HL-60/S4 treated with retinoic acid at 250 ng/mL for 4 days and 3 days (cell line): ENCODE results near the gene CFDP1.
"Not testable (repeated sequence)": the region's sequence is repeated elsewhere in the genome, so short reads cannot be mapped to it uniquely, and the experiment has no call there.

Experiments
- in situ Hi-C: fragments of 300-500 bp; cut with MboI; formaldehyde crosslinking; loops from 2 replicates; pipeline ENCODE4 v1.7.0; 2022; ENCODE audit warnings: low sequenced_read_pairs

CFDP1 gene

GRCh38 chr16:75432828-75433731, at the start of gene CFDP1:
Gene CFDP1 (minus strand): TSS chr16:75433503. CDS start chr16:75433352, 151 bp downstream.
- in situ Hi-C loops, result no loop called here

- in situ Hi-C loops, result no loop called here
Observed at GRCh38 chr16:75482434-75483205, 49.3 kb upstream of the CFDP1 start.

DNA sequence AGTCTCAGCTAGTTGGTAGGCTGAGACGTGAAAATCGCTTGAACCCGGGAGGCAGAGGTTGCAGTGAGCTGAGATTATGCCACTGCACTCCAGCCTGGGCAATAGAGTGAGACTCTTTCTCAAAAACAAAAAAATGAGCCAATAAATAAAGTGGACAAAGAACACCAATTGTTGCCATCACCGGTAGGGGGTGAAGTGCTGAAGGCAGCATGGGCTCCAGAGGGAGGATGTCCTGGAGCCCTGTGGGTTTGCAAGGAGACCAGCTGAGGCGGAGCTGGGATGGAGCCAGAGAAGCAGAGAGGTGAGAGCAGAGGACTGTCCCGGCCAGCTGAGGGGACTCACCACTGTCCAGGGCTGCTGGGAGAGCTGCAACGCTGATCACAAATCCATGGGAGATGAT, 48.2 kb upstream of the CFDP1 start:
- in situ Hi-C loops, result no loop called here

DNA sequence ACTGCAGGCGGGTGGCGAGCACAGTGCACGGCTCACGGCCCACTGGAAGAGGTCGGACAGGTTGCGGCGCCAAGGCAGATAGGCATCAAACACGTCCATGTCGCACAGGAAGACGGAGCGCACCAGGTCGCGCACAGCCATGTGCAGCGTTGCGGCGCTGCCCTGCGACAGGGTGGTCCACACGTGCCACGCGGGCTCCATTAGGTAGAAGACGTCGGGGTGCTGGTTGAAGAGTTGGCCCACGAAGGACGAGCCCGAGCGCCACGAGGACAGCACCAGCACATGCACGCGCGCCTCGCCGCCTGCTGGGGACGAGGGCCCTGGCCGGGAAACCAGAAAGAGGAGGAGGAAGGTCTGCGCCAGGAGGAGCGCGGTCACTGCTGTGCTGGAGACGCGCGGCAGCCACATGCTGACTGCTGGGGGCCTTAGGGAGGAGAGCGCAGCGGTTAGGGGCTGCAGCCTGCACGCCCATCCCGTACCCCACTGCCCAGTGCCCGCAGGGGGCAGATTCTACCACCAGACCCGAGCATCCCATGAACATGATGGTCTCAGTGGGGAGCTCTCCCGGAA, 46.2 kb upstream of the CFDP1 start:
- in situ Hi-C loops, result no loop called here

- in situ Hi-C loops, result no loop called here
Observed at GRCh38 chr16:75478480-75479345, 45.4 kb upstream of the CFDP1 start.

DNA sequence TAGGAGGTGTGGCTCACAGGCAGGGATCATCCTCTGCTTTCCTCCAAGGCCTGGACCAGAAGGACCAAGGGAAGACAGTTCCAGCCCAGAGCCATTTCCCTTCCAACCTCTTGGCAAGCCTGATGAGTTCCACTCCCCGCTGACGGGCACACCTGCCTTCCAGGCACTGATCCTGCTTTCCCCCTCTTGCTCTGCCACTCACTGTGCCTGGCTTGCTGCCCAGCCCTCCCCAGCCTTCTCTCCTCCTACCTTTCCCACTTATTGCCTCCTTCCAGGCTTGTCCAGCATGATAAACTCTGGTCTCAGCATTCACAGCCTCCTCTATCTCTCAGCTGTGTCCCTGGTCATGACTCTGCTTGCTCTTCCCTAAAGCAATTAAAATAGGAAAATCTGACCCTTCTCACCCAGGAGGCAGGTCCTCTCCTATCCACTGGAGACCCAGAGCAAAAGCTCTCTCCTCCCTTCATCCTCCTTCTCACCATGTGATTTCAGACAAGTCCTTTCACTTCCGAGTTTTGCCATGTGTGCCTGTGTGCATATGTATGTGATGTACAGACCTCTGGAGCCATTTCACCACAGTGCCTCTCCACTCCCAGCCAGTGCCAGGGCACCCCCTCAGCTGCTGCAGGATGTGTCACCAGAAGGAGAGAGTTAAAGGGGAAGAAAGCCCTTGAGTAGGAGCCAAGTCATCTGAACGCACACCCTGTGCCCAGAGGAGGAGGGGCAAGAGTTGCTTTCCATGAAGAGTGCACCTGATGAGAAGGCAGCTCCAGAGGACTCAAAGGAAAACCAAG, 44.6 kb upstream of the CFDP1 start:
- in situ Hi-C loops, result no loop called here

DNA sequence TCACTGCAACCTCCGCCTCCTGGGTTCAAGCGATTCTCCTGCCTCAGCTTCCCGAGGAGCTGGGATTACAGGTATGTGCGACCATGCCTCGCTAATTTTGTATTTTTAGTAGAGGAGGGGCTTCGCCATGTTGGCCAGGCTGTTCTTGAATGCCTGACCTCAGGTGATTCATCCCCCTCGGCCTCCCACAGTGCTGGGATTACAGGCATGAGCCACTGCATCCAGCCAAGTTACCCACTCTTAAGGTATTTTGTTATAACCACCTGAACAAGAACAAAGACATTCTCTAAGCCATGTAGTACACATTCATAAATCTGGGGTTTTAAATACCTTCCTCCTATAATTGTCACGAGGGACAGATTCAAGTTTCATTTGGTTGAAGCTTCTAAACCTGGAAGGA, 43.5 kb upstream of the CFDP1 start:
- in situ Hi-C loops, result no loop called here

- in situ Hi-C loops, result no loop called here
Observed at GRCh38 chr16:75475420-75475847, 42.1 kb upstream of the CFDP1 start.

DNA sequence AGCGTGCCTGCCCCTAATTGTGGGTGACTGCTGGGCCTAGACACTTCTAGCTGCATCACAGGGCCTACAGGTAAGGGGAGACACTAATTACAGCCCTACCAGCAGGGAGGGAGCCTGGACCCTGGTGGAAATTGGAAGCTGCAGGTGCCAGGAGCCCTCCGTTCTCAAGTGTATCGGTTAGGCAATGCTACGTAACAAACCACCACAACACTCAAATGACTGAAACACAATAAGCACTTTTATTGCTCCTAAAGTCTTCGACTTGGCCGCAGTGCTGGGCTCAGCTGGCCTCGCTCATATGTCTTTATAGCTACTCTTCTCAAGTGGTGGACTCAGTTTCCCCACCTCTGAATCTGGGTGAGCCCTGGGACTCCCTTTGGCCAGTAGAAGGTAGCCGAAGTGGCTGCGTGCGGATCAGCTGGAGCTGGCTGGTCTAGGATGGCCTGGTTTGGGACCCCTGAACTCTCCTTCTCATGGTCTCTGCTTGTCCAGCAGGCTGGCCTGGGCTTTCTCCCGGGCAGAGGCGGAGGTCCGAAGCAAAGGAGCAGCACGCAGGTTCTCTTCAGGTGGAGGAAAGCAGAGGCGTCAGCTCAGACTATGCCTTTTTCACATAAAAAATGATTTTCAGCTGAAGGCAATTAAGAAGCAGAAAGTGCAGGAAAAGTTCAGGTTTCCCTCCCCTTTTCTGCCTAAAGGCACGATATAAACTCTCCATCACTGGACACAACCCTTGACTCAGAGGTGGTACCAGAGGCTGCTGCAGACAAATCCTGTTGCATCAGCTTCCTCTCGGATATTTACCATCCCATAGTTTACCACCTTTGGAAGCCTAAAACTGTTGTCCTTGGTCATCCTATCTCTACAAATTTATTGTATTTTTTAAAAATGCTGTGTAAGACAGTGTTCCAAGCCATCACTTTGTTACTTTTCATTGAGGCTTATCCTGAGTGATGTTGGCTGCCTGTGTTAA, 39.9 kb upstream of the CFDP1 start:
- in situ Hi-C loops, result no loop called here

DNA sequence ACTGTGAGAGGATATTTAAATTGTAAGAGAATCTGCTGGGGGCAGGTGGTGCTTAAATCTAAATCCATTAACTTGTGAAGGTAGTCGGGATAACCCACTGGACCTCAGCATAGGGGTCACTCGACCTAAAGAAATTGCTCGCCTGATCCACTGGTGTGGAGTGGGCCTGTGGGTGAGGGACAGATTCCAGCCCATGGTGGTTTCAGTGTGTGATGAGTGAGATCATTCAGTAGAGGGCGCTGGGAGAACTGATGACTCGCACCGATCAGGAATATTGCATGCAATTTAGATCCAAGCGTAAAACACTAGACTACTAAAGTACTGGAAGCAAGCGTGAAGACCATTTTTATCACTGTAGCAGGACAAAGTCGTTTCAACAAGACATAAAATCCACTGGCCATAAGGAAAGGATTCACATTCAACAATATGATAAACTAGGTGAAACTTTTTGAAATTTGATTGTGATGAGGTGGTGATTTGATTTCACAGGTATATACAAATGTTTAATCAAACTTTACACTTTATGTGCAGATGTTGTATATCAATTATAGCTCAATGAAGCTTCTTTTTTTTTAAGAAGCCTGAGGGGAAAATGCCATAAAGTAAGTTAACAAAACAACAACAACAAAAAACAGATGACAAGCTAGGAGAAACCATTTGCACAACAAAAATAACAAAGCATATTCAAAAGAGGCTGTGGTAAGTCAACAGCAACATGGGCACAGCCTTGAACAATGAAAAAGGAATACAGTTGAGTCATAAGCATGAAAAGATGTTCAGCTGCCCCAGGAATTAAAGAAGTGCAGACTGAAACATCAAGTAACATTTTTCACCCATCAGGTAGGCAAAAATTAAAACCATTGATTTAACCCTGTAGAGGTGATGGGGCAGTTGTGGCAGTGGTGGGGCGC, 38.7 kb upstream of the CFDP1 start:
- in situ Hi-C loops, result no loop called here

DNA sequence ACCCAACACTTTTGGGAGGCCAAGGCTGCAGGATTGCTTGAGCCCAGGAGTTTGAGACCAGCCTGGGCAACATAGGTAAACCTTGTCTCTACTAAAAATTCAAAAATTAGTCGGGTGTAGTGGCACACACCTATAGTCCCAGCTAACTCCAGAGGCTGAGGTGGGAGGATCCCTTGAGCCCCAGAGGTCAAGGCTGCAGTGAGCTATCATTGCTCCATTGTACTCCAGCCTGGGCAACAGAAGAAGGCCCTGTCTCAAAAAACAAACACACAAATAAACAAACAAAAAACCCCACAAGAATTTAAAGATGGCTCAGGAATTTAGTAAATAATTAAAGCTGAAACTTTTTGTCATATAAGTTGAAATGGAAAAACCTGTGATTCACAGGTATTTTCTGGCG, 33.5 kb upstream of the CFDP1 start:
- in situ Hi-C loops, result no loop called here

DNA sequence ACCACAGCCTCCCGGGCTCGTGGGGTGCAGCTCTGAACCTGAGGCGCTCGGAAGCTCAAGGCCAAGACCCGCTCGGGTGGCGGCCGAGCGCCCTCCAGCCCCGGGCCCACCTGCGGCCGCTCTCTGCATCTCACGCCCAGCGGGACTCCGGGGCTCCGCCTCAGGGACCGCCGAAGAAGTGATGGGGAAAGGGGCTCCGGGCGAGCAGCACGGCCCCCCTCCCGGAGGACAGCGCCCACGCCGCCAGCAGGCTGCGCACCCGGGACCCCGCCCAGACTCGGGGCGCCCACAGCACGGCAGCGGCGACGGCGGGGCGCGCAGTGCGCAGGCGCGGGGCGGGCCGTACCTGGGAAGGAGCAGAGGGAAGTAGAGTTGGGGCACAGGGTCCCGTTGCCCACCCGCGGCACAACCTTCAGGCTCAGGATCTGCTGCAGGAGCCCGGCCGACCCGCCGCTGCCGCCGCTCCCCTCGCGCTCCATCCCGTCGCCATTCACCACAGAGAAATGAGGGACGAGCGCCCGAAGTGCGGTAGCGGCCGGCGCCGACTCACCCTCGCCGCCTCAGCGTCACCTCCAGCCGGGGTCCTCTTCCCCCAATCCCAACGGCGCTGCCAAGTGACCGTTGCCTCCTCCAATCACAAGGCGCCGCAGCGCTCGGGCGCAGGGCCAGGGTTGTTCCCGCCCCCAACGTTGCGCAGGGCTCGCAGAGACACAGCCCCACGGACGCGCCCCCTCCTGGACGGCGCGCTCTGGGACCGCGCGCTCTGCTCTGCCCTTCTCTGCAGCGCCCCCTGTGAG, 31.0 kb upstream of the CFDP1 start, which contains the start of gene TMEM170A:
Gene TMEM170A (minus strand): TSS at position 568 of the 797 bp plus-strand sequence. CDS start 89 bp downstream, at position 479.
- in situ Hi-C loops, result no loop called here

DNA sequence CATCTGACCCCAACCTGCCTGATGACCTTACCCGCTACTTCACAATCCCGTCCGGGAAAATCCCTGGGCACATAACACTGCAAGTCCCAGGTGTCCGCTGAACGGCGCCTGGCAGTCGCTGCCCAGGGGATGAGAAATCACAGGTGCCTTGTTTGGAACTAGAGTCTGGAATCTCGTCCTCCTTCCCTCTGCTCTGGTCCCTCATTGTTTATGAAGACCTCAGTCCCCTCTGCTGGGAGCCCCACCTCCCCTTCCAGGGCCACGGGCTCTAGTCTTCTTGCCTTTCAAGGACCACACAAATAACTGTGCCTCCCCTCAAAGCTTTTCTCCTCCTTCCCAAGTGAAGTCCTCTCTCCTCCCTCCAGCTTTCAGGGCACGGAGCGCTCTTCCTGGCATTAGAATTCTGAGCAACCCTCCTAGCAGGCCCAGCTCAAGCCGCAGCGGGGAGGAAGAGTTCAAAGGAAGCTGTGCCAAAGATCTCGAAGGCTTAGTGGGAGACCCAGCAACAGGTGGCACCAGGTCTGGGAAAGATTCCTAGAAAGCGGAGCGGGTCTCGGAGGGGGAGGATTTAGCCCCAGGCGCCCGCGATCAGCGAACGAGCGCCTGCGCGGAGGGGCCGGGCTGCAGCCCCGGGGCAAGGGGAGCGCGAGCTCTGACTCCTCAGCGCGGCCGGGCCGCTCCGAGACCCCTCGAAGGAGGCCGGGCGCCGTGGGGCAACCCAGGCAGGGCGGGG, 30.3 kb upstream of the CFDP1 start:
- in situ Hi-C loops, result not testable (repeated sequence)

- in situ Hi-C loops, result no loop called here
Observed at GRCh38 chr16:75462806-75463205, 29.5 kb upstream of the CFDP1 start.

DNA sequence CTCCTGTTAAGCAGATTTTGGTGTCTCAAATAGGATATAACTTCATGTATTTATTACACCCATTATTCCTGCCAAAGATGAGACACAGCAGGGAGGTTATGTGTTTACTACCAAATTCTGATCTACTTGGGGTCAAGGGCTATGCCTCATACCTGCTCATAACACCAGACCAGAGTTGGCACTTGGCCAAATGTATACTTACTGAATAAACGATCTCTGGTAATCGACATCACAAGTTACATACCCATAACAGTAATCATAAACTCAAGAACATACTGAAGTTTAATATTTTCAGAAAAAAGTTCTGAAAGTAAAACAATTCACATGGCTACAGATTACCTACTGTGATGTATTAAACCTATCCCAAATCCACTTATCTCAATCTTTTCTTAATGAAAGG, 28.3 kb upstream of the CFDP1 start:
- in situ Hi-C loops, result no loop called here

- in situ Hi-C loops, result no loop called here
Observed at GRCh38 chr16:75460446-75460845, 27.1 kb upstream of the CFDP1 start.
